Motor neuron (in vitro differentiated cells): ENCODE results near the gene YPEL2. TPM values are rescaled to one million over a fixed set of nuclear protein-coding genes. Genes with fewer than 3 reads are reported as not detected.
"Not testable (repeated sequence)": the region's sequence is repeated elsewhere in the genome, so short reads cannot be mapped to it uniquely, and the experiment has no call there.

Experiments
- ATAC-seq, 8 experiments: fragments of 200-7000 bp; cut with Tn5 transposase; replicated peaks in 6 of 8; 2 replicates each; pipeline ENCODE4 v1.8.0; 2021; ENCODE audit warnings: mild to moderate bottlenecking in 8 of 8, moderate library complexity in 8 of 8
- H3K27ac ChIP-seq, 2 donors: fragments of 250-450 bp; sonication (Bioruptor Pico); 2 replicates each; pipeline ENCODE4 v1.9.0; 2021; ENCODE audit warnings: antibody characterized with exemption in 2 of 2, mild to moderate bottlenecking in 2 of 2, moderate library complexity in 1 of 2
- H3K4me1 ChIP-seq, 2 donors: fragments of 250-450 bp; sonication (Bioruptor Pico); replicated peaks in 1 of 2; 2 replicates each; pipeline ENCODE4 v1.6.1; 2021; ENCODE audit warnings: antibody characterized with exemption in 2 of 2, mild to moderate bottlenecking in 2 of 2, moderate library complexity in 1 of 2
- H3K4me3 ChIP-seq, 5 donors: fragments of 250-450 bp; sonication (Bioruptor Pico); 2 replicates each; pipeline ENCODE4 v1.9.0; 2021; ENCODE audit warnings: antibody characterized with exemption in 5 of 5, mild to moderate bottlenecking in 5 of 5, moderate library complexity in 4 of 5
- WGBS, 10 experiments: fragments of 450-650 bp; shearing (Covaris generic); methylation state at CpG; one replicate each; pipeline ENCODE4 v1.0.0; 2022; 5-methylcytosine and 5-hydroxymethylcytosine counted together
- in situ Hi-C, 9 experiments: fragments of 400-800 bp; cut with MboI; loops; one replicate each; pipeline ENCODE4 v1.15.0; 2021; ENCODE audit warnings: low sequenced_read_pairs in 9 of 9, low pct_unique_long_range_greater_than_20kb in 2 of 9; ENCODE audit not compliant: unreplicated experiment in 9 of 9
- total RNA-seq, 8 experiments: library from RNA; unstranded; fragments of 300-600 nt; gene quantifications; 2 replicates each; pipeline versions ENCODE4 v1.2.3 to v1.2.4, GENCODE V29; 2022

YPEL2 gene
- total RNA-seq, 8 experiments from 2014 or later = 2.6 to 14.0 (median 5.2) TPM

- WGBS, 10 experiments = 30 to 100% (median 79%) methylated on average over 2 to 5 of the region's 6 CpGs
- H3K4me3 ChIP-seq = no peak overlapping the region
- no peak for ATAC-seq
- H3K27ac ChIP-seq = no peak overlapping the region
- in situ Hi-C loops = loop anchor here in 8 of 9 experiments (10.0 to 25.0 kb wide), 4 partner anchors 124 to 252 kb away; partner anchors contain the start of gene DHX40 (in 2 of the 8)
- no peaks in the 10 kb centered on the region for H3K4me1 ChIP-seq
Observed at GRCh38 chr17:59310263-59310920, 21.1 kb upstream of the YPEL2 start.

DNA sequence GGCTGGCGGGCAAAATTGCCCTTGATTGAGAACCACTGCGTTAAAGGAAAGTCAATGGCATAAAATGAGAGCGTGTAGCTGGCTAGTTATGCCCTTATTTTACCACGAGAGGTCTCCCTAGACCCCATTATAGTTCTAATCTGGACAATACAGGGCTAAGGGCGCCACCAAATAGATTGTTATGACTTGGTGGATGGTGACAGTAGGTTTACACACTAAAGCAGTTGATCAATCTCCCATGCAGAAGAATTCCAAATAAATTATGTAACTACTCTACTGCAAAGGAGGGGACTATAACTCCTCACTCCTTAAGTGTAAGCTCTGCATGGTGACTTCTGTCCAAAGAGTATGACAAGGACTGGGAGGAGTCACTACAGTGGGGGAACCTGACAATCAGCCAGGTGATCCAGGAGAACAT lies 20.4 kb upstream of the YPEL2 start:
- H3K4me1 ChIP-seq = no peaks in the 10 kb centered on the region
- ATAC-seq = peak; percentile 88 to 98 (median 96)
- in situ Hi-C loops = loop anchor here in 8 of 9 experiments (10.0 to 25.0 kb wide), 4 partner anchors 124 to 251 kb away; partner anchors contain the start of gene DHX40 (in 2 of the 8)
- no peak overlapping the region for H3K27ac ChIP-seq
- H3K4me3 ChIP-seq = no peak overlapping the region
- 0 to 29% (median 0%) methylated on average over 1 to 5 of the region's 5 CpGs; no CpG with 5 or more reads in 3 of the 10 experiments for WGBS, 10 experiments

GRCh38 chr17:59311521-59311920 lies 19.9 kb upstream of the YPEL2 start:
- not testable (repeated sequence) for H3K4me3 ChIP-seq, H3K4me1 ChIP-seq, H3K27ac ChIP-seq, ATAC-seq
- WGBS, 10 experiments = 70 to 100% (median 93%) methylated on average over 1 to 6 of the region's 7 CpGs; no CpG with 5 or more reads in 3 of the 10 experiments
- in situ Hi-C loops = loop anchor here in 8 of 9 experiments (10.0 to 25.0 kb wide), 4 partner anchors 123 to 251 kb away; partner anchors contain the start of gene DHX40 (in 2 of the 8)

DNA sequence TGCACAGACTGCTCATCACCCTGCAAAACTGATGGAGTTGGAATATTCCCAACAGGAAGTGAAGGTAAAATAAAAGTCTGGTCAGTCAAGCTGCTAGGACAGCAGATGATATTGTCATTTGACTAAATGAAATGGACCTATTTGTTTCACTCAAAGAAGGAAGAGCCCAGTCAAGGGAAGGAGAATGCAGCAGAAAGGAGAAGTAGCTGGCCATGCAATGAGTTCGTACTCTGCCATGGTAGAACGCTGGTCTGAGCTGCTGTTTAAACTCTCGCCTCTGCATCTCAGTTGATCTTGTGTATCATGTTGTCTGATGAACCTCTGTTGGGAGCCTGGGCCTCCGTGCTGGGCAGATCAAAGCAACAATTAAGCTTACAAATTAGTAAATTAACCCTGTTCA lies 15.6 kb upstream of the YPEL2 start:
- 80 to 93% (median 83%) methylated on average over 1 to 4 of the region's 4 CpGs; no CpG with 5 or more reads in 5 of the 10 experiments for WGBS, 10 experiments
- Histone ChIP-seq H3K4me3 (no peak overlapping the region), H3K4me1 (no peaks in the 10 kb centered on the region), H3K27ac (no peak overlapping the region)
- no peak for ATAC-seq
- in situ Hi-C loops = loop anchor here in 8 of 9 experiments (10.0 to 25.0 kb wide), 4 partner anchors 119 to 246 kb away; partner anchors contain the start of gene DHX40 (in 2 of the 8)

DNA sequence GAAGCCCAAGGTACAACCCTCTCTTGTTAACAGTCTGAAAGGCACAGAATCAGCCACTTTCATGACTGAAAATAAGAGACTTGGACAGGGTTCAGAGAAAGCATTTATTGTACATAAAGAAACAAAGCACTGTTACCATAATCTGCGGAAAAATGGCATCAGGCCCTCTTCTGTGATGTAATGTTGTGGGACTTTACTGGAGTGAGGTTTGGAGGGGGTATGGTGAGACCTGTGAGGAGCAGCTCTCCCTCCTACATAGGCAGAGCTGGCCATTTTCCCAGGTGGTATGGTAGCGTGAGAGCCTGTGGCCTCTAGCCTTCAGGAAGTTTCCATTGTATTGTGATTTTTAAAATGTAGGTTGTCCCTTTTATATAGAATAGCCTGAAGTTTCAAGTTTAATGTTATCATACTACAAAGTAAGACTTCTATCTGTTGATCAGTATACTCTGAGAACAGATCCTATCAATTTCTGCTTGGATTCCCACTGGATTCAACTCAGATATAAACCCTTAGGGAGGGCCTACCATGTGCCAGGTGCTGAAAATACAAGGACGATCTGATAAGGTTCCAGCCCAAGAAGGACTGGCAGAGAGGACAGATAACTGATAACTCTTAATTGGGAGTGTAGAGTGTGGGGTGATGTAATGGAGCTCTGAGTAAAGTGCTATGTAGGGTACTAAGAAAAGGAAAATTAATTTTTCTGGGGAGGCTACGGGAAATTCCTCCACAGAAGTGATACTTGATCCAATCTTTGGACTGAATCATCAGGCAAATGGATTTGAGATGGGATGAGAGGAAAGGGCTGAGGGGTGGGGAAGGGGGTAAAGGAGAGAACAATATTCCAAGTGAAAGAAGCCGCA lies 4.1 kb upstream of the YPEL2 start:
- H3K4me1 ChIP-seq = peaks cover 12 to 17% of the 10 kb centered on the region in 2 donors
- no peak for ATAC-seq
- in situ Hi-C loops = loop anchor here in 3 of 9 experiments (10.0 kb wide), 1 partner anchor 107 kb away; no protein-coding TSS in a partner anchor
- H3K27ac ChIP-seq = no peak overlapping the region
- no peak overlapping the region for H3K4me3 ChIP-seq
- 58 to 100% (median 90%) methylated on average over 1 to 5 of the region's 5 CpGs for WGBS, 10 experiments

DNA sequence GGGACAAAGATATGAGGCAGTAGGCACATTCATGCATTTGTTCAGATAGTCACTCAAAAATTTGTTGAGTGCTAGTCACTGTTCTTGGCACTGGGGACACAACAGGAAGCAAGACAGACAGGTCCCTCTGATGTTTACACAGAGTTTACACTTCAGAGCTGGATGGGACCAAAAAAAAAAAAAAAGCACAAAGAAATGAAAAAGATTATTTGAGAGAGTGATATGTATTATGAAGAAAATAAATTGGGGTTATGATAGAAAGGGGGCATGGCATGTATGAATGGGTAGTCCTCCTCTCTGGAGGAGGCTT lies 3.5 kb upstream of the YPEL2 start:
- ATAC-seq = no peak
- Histone ChIP-seq H3K27ac (no peak overlapping the region), H3K4me1 (peaks cover 12 to 20% of the 10 kb centered on the region in 2 donors), H3K4me3 (no peak overlapping the region)
- in situ Hi-C loops = loop anchor here in 3 of 9 experiments (10.0 kb wide), 1 partner anchor 107 kb away; no protein-coding TSS in a partner anchor

GRCh38 chr17:59328601-59329000 lies 2.9 kb upstream of the YPEL2 start:
- peaks cover 12 to 22% of the 10 kb centered on the region in 2 donors for H3K4me1 ChIP-seq
- ATAC-seq = no peak
- no peak overlapping the region for H3K27ac ChIP-seq
- in situ Hi-C loops = loop anchor here in 3 of 9 experiments (10.0 kb wide), 1 partner anchor 106 kb away; no protein-coding TSS in a partner anchor
- 40 to 100% (median 100%) methylated on average over 1 to 2 of the region's 2 CpGs; no CpG with 5 or more reads in 1 of the 10 experiments for WGBS, 10 experiments
- no peak overlapping the region for H3K4me3 ChIP-seq

GRCh38 chr17:59329176-59330052 lies 2.0 kb upstream of the YPEL2 start:
- 0 to 50% (median 12%) methylated on average over 1 to 5 of the region's 6 CpGs; no CpG with 5 or more reads in 1 of the 10 experiments for WGBS, 10 experiments
- H3K4me3 ChIP-seq = no peak overlapping the region
- ATAC-seq = peak in 4 of 8 experiments; percentile 14 to 33 (median 21)
- in situ Hi-C loops = loop anchor here in 3 of 9 experiments (10.0 kb wide), 1 partner anchor 105 kb away; no protein-coding TSS in a partner anchor
- no peak overlapping the region for H3K27ac ChIP-seq
- H3K4me1 ChIP-seq = peaks cover 12 to 22% of the 10 kb centered on the region in 2 donors

- H3K4me3 ChIP-seq = peak overlapping the region in 2 of 5 donors; percentile 71 to 76
- ATAC-seq = peak in 2 of 8 experiments; percentile 3 to 10
- 0 to 55% (median 19%) methylated on average over 1 to 12 of the region's 17 CpGs; no CpG with 5 or more reads in 2 of the 10 experiments for WGBS, 10 experiments
- H3K4me1 ChIP-seq = peaks cover 12 to 22% of the 10 kb centered on the region in 2 donors
- in situ Hi-C loops = no loop called here
- no peak overlapping the region for H3K27ac ChIP-seq
Observed at GRCh38 chr17:59330053-59330942, 1.2 kb upstream of the YPEL2 start.

GRCh38 chr17:59331929-59332748 lies 684 bp downstream of the YPEL2 start:
- peak in 4 of 8 experiments; percentile 1 to 7 (median 3) for ATAC-seq
- H3K4me1 ChIP-seq = peaks cover 12 to 22% of the 10 kb centered on the region in 2 donors
- WGBS, 10 experiments = 0% methylated on average over 1 to 7 of the region's 90 CpGs; no CpG with 5 or more reads in 7 of the 10 experiments
- H3K4me3 ChIP-seq = peak overlapping the region; percentile 71 to 88 (median 77)
- H3K27ac ChIP-seq = no peak overlapping the region
- in situ Hi-C loops = no loop called here
